ENCODE results near the gene CD86. TPM values are rescaled to one million over a fixed set of nuclear protein-coding genes. Genes with fewer than 3 reads are reported as not detected.

CD86 gene
- total RNA-seq (2011; cell fraction: chromatin; rRNA removed; ENCODE audit: low replicate concordance), result not detected in 2 replicates
- total RNA-seq (2011; cell fraction: nucleolus; rRNA removed), result not detected in 2 replicates
- total RNA-seq (2011; cell fraction: nucleoplasm; rRNA removed), result not detected in 2 replicates
- total RNA-seq (2014; rRNA removed), result not detected in 2 replicates
- total RNA-seq (2014; rRNA removed; fragmentation: Illumina TruSeq; extraction: Trizol), result not detected in 2 replicates
- not detected in 2 replicates for total RNA-seq (2015; rRNA removed; fragmentation: Illumina TruSeq; extraction: Trizol)
- 0.07 and 0.16 TPM in 2 replicates for total RNA-seq (2021)
- polyA plus RNA-seq (2011; rRNA removed), result not detected in 2 replicates
- not detected in 2 replicates for polyA plus RNA-seq (2011; cell fraction: cytosol; rRNA removed)
- not detected in 2 replicates for polyA plus RNA-seq (2011; cell fraction: nucleus; rRNA removed)
- 0.05 and 0.11 TPM in 2 replicates for polyA plus RNA-seq (2012)
- 0.11 TPM in 1 of 2 replicates, not detected in the other for polyA plus RNA-seq (2014; fragmentation: Illumina TruSeq; extraction: Trizol)
- not detected for polyA plus RNA-seq (2014; fragmentation: Nextera tagmentation; extraction: Ambion mirVana)
- not detected in 2 replicates for polyA plus RNA-seq (2014; rRNA removed)
- polyA minus RNA-seq (2011; rRNA and poly(A)+ RNA removed), result not detected in 2 replicates
- polyA minus RNA-seq (2011; cell fraction: cytosol; rRNA and poly(A)+ RNA removed), result not detected in 2 replicates
- polyA minus RNA-seq (2011; cell fraction: nucleus; rRNA and poly(A)+ RNA removed), result not detected in 2 replicates
- Bru-seq, nascent RNA, result percentile 3 among the genes with signal in this experiment
- not detected for BruChase-seq, experiment 1, labeled RNA remaining after a 2-hour chase
- percentile 2 among the genes with signal in this experiment for BruChase-seq, experiment 2, labeled RNA remaining after a 6-hour chase
- long read RNA-seq, experiment 1, result 0 reads
- long read RNA-seq, experiment 2, result 0 reads
- long read RNA-seq, experiment 3, result 0 reads

GRCh38 chr3:122055215-122055614 is at the start of gene CD86:
Gene CD86 (plus strand): TSS chr3:122055362. CDS start chr3:122055490, 128 bp downstream.
- ChIA-PET CTCF (ENCODE audit: low intra/inter-chr PET ratio) (no interaction called here), POLR2A (no interaction called here)
- TF ChIP-seq HDAC1 (IDR thresholded peaks at IDR 0.05) (no peak), ZNF124 (CRISPR knock-in tag; IDR thresholded peaks at IDR 0.05) (no peak), GABPB2 (CRISPR knock-in tag; conservative IDR thresholded peaks at IDR 0.05) (no peak), KLF1 (tag; IDR thresholded peaks at IDR 0.05) (no peak), THRA (IDR thresholded peaks at IDR 0.05) (no peak), CHD4 (IDR thresholded peaks at IDR 0.05; ENCODE audit: insufficient read depth, insufficient replicate concordance, low read depth, low read length, poor library complexity, severe bottlenecking) (no peak), NFE2L1 (tag; IDR thresholded peaks at IDR 0.05; ENCODE audit: borderline replicate concordance, low read depth) (no peak), ZNF609 (CRISPR knock-in tag; IDR thresholded peaks at IDR 0.05; ENCODE audit: borderline replicate concordance) (no peak), ZNF212 (CRISPR knock-in tag; IDR thresholded peaks at IDR 0.05) (no peak), SRF (CRISPR knock-in tag; IDR thresholded peaks at IDR 0.05) (no peak), FOS (IDR thresholded peaks at IDR 0.05; ENCODE audit: extremely low read depth, insufficient read length) (no peak), RBM22 (IDR thresholded peaks at IDR 0.05; ENCODE audit: low read depth, low read length, poor library complexity, severe bottlenecking) (no peak)
- no TSS peak for BruUV-seq (replicated peaks)
- Histone ChIP-seq H3K27me3 (ENCODE audit: control insufficient read depth in 2 of 2, insufficient read depth in 2 of 2, low read length in 2 of 2) (no peaks in the 10 kb centered on the region), H3K9me1 (ENCODE audit: control insufficient read depth, insufficient read depth, low read length) (no peaks in the 10 kb centered on the region), H3K4me3 (no peak within 1 kb of the TSS), H4K20me1 (replicated peaks; ENCODE audit: control insufficient read depth, insufficient read depth, low read length) (no peaks in the 10 kb centered on the region), H3K9me3 (replicated peaks; ENCODE audit: control insufficient read depth, insufficient read depth, low read depth, low read length) (no peaks in the 10 kb centered on the region), H3K79me2 (ENCODE audit: control insufficient read depth, insufficient read depth, low read length) (no peaks in the 10 kb centered on the region), H3K9ac (ENCODE audit: insufficient read depth in 1 of 2, low read depth in 2 of 2, low read length in 2 of 2) (no peak within 1 kb of the TSS), H3K27ac (ENCODE audit: extremely low read depth, low read depth, low read length) (no peak within 1 kb of the TSS), H3K36me3 (ENCODE audit: control insufficient read depth, insufficient read depth, low read length) (no peaks in the 10 kb centered on the region), H2AFZ (ENCODE audit: low read depth, low read length) (no peak within 1 kb of the TSS), H3K4me1 (replicated peaks in 1 of 2; ENCODE audit: control insufficient read depth in 2 of 2, insufficient read depth in 2 of 2, low read length in 2 of 2) (no peaks in the 10 kb centered on the region), H3K4me2 (ENCODE audit: insufficient read depth, low read length) (no peak within 1 kb of the TSS)
- ATAC-seq, result no peak
- FAIRE-seq, result no peak
- intact Hi-C loops (cut with micrococcal nuclease), result no loop called here
- DNase-seq (ENCODE audit: extremely low read depth in 1 of 4, low spot score in 3 of 4), result no peak
- WGBS (ENCODE audit: insufficient coverage, low coverage, missing lambda C conversion rate), result 6% methylated on average over 3 of the region's 3 CpGs
- in situ Hi-C loops (cut with MboI), result no loop called here
